GM18502 (cell line): ENCODE measurements around the gene SLC12A7.
"Not testable (repeated sequence)": the region's sequence is repeated elsewhere in the genome, so short reads cannot be mapped to it uniquely, and the experiment has no call there.

Experiments used
- ATAC-seq: cut with Tn5 transposase; IDR thresholded peaks from one replicate; pipeline ENCODE4 v1.9.1; 2021; ENCODE audit warnings: mild to moderate bottlenecking; ENCODE audit not compliant: unreplicated experiment, poor library complexity

SLC12A7 gene

DNA sequence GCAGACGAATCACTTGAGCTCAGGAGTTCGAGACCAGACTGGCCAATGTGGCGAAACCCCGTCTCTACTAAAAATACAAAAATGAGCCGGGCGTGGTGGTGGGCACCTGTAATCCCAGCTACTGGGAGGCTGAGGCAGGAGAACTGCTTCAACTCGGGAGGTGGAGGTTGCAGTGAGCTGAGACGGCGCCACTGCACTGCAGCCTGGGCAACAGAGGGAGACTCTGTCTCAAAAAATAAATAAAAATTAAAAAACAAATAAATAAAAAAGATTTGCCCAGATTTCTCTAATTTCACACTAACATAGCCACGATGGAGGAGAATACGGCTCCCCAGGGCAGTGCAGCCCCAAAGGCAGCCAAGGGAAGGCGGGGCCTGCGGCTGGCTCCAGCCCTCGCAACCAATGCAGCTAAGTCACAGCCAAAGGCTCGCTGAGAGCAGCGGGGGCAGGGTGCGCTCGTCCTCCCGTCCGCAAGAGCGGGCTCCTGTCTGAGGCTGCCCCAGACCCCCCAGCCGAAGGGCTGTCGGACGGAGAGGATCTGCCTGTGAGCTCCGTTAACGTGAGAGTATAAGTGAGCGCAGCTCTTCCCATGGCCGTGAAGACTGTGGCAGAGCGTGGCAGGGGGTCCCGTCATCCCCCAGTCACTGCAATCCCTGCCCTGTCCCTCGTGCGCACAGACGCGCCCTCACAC, 43.5 kb downstream of the SLC12A7 start:
- no peak for ATAC-seq

DNA sequence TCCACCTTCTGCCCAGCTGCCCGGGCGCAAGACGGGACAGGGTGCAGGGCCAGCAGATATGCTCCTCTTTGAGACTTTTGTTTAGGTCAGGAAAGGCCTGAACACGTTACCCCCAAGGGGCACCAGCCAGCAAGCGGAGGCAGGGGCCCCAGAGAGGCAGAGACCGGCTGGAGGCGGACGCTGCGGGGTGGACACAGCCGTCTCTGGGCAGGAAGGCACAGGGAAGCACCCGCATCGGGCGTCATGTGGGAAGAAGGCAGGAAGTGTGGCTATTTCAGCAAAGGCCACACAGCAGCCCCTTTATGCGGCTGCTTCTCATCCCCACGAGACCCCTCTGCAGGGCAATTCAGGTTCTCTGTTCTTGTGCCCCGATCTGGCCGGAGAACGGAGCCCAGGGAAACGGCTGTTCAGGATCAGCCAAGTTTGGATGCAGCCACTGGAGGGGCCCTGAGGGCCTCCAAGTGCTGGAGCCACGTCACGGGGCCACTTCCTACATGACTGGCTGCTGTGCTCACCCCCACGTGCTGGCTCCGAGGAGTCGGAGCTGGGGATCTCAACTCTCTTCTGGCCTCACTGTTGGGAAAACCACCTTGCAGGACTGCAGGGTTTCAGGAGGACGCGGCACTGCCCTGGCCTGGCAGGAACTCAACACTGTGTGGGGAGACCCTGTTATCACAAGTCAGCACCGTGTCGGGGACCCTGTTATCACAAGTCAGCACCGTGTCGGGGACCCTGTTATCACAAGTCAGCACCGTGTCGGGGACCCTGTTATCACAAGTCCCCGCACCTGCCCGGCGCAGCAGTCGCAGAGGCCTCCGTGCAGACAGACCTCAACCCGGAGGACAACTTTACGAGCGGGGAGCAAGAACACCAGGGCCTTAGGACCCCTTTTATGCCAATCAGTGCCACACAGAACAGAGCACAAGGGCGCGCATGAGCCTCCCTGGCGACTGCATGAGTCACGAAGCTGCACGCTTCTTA, 44.4 kb downstream of the SLC12A7 start:
- no peak for ATAC-seq

DNA sequence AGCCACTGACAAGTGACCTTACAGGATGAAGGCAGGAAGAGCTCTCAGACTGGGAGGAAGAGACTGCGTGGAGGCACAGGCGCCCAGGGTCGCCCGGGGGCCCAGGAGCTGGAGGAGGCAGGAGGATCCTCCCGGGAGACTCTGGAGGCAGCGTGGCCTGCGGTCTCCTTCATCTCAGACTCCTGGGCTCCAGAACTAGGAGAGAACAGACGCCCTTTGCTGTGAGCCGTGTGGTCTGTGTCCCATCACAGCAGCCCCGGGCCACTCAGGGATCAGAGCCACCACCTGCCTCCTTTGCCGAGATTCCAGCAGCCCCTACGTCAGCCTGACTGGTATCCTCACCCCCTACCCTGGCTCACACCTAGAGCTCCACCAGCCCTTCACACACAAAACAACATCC, 45.2 kb downstream of the SLC12A7 start:
- ATAC-seq: no peak

DNA sequence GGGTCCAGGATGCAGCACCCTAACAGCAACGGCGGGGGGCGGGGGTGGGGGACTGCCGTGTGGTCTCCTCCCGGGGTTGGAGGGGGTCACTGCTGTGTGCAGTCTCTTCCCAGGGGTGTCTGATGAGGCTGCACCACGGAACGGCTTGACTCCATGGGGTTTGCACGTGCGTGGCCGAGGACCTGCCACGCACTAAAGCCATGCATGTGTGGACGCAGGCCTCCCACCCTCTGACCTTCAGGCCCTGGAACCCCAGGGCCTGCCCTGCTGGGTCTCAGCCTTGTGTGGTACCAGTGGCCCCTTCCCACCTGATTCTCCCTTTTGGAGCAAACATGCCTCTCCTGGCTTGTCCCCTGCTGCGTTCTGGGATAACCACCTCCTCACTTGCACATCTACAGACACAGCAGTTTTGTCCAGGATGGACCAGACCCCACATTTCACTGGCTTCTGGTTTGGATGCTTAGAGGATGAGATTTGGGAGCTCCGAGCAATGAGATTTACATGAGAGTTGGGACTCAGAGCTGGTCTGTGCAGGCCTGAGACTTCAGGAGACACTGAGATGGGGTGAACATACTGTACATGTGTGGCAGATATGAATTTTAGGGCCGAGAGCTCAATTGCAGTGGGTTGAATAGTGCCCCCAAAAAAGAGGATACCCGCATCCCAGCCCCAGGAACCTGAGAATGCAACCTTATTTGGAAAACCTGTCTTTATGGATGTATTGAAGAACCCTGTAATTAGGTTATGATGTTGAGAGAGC, 45.8 kb downstream of the SLC12A7 start:
- ATAC-seq: no peak

DNA sequence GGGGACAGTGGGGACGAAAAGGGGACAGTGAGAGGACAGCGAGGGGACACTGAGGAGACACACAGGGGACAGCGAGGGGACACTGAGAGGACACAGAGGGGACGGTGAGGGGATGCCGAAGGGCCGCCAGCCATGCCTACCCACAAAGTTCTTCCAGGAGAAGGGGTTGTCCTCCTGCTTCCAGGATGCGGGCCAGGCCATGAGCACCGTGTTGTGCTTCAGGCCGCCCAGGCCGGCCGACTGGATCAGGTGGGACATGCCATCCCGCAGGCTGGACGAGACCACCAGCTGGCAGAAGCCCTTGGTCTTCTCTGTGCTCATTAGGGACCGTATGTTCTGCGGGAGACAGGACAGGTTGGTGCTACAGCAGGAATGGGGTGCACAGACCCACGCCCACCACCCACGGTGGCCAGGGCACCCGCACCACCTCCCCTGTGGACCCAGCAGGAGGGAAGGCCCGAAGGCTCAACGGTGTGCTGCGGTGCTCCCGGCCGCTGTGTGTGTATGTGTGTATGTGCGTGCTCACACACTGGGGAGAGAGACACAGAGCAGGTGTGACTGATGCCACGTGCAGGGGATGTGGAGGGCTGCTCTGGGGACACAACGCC, 46.6 kb downstream of the SLC12A7 start:
- no peak for ATAC-seq

DNA sequence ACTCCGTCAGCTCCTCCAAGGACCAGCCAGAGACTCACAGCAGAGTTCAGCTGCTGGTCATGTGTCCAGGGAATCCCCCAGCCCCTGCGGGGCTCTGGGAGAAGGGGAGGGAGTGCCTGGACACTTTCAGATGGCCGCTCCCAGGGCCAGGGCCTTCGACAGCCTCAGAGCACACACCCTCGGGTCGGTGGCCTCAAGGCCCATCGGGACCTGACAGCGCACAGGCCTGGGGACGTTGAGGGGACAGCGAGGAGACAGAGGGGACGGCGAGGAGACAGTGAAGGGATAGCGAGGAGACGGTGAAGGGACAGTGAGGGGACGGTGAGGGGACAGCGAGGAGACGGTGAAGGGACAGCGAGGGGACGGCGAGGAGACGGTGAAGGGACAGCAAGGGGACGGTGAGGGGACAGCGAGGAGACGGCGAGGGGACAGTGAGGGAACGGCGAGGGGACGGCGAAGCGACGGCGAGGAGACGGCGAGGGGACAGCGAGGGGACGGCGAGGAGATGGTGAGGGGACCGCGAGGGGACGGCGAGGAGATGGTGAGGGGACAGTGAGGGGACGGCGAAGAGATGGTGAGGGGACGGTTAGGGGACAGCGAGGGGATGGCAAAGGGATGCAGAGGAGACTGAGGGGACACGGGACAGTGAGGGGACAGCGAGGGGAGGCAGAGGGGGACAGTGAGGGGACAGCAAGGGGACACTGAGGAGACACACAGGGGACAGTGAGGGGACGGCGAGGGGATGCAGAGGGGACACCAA, 47.3 kb downstream of the SLC12A7 start:
- no peak for ATAC-seq

DNA sequence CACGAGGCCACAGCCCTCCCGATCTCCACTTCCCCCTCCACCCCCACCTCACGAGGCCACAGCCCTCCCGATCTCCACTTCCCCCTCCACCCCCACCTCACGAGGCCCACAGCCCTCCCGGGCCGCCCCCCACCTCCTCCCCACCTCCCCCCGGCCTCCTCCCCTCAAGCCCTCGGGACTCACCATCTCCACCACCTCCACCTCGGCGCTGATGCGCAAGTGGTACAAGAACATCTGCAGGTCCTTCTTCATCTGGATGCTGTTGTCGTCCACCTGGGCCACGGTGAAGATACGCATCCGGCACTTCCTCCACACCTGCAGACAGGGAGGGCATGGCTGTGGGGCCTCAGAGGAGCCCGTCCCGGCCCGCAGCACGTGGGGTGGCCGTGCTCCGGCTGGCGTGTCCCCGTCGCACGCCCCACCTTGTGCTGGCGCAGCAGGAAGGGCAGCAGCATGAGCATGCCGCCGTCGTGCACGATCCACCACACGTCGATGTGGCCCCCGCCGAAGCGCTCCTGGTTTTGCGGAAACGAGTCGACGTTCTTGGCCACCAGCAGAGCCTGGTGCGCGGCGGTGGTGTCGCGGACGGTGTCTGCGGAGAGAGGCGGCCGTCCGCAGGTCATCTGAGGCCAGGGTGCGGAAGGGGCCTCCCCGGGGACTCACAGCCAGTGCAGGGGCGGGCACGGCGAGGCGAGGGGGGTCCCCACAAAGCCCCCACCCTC, 48.0 kb downstream of the SLC12A7 start:
- ATAC-seq: no peak

DNA sequence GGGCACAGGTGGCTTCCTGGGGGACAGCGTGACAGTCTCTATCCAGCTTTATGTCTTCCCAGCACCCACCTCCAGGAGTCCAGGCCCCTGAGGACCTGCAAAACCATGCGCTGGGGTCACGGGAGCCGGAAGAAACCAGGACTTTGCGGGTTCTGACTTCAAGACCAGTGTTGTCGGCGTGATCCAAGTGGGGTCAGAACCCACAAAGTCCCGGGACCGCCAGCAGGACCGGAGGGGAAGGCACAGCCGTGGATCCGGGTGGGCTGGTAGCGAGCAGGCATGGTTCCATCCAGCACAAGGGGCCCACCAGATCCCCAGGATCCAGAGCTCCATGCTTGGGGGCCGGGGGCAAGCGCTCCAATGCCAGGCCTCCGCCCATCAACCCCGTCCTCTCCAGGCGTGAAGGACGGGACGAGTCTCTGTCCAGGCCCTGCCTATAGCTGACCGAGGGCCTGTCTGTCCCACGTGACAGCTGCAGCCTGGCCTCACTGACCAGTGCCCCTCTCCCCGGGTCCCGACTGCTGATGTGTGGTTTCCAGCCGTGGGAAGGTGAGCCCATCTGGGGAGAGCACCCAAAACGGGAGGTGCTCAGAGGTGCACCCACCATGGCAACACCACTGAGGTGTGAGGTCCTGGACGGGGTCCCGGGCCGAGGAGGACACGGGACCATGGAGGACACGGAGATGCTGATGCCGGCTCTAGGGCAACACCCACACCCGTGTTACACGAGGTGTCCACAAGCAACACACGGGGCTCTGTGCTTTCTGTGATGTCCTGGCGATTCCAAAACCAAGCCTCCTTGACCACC, 48.9 kb downstream of the SLC12A7 start:
- no peak for ATAC-seq

DNA sequence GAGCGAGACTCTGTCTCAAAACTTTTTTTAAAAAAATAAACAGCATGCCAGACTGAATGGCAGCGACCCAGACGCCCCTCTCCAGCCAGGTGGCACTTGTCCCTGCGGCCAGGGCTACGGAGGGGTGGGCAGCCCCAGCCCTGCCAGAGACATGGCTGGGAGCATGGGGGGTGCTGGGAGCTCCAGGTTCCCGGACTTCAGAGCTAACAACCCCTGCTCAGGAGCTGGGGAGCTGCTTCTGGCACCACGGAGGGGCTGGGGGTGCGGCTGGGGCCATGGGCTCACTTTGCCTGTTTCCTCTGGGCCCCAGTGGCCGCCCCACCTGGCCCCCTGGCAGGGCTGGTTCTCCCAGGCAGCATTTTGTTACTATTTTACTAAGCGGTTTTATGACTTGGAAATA, 49.9 kb downstream of the SLC12A7 start:
- no peak for ATAC-seq

DNA sequence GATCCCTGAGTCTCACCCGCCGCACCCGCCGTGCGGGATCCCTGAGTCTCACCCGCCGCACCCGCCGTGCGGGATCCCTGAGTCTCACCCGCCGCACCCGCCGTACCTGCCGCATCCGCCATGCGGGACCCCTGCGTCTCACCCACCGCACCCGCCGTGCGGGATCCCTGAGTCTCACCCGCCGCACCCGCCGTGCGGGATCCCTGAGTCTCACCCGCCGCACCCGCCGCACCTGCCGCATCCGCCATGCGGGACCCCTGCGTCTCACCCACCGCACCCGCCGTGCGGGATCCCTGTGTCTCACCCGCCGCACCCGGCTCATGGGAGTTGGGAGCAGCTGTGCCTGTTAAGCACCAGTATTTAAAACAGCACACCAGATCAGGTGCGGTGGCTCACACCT, 50.6 kb downstream of the SLC12A7 start:
- not testable (repeated sequence) for ATAC-seq

DNA sequence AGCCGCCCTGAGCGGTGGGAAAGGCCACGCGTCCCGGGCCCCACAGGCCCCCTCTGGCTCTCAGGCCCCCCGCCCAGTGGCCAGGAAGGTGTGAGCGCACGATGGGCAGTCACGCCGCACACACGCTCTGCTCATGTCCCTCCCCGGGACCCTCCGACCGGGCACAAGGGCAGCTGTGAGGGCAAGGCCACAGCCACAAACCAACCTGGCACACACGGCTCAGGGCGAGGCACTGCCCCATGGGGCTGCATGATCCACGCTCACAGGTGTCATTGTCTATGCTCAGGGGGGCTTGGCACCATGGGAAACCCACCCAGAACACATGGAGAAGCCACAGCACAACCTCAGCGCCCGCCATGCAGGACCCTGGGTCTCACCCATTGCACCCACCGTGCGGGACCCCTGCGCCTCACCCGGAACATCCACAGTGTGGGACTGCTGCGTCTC, 51.3 kb downstream of the SLC12A7 start:
- ATAC-seq: no peak

DNA sequence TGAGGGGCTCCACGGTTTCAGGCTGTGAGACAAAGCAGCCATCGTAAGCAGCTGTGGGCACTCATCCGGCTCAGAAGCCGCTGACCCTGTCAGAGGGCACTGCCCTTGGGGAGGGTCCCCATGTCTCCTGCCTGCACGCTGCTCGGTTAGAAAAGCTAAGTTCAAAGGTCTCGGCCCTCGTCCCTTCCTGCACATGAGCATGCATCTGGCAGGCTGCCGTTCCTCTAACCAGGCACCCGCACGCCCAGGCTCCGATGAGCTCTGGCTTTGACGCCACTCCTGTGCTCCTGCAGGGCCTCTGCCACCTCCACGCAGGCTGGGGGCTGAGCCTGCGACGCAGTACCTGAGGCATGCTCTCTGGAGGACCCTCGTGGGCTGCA, 52.0 kb downstream of the SLC12A7 start:
- no peak for ATAC-seq

DNA sequence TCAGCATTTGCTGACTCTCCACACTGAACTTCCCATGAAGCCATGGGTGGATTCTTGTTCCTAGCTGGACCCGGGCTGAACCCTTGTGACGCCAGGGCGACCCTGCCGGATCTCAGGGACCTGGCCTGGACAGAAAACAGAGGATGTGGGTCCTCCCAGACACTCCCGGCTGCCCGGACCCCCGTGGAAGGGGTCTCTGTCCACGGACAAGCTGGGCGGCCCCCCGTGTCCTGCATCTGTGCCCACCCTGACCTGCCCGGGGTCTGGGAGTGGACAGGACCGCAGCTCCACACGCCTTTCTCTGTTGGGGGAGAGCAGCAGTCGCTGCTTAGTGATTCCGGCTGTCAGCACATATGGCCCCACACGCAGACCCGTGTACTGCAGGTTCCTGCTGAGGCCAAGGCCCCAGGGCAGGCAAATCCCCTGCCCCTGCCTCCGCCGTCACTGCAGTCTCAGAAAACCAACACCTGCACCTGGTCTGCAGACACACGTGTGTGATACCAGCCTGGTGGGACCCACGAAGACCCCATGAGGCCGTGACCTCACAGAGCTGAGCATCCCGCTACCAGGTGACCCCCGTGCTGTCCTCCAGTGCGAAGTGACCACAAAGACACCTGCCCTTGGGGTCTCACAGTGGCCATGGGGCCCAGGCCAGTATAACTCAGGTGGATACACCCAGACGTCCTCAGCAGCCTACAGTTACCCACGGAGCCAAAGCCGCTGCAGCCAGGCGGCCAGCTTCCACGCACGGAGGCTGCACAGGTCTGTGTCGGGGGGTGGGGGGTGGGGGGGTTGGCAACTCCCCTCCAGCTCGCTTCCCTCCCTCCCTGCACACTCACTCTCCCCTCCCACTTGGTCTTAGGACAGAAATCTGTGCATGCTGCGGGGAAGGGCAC, 52.6 kb downstream of the SLC12A7 start:
- no peak for ATAC-seq

DNA sequence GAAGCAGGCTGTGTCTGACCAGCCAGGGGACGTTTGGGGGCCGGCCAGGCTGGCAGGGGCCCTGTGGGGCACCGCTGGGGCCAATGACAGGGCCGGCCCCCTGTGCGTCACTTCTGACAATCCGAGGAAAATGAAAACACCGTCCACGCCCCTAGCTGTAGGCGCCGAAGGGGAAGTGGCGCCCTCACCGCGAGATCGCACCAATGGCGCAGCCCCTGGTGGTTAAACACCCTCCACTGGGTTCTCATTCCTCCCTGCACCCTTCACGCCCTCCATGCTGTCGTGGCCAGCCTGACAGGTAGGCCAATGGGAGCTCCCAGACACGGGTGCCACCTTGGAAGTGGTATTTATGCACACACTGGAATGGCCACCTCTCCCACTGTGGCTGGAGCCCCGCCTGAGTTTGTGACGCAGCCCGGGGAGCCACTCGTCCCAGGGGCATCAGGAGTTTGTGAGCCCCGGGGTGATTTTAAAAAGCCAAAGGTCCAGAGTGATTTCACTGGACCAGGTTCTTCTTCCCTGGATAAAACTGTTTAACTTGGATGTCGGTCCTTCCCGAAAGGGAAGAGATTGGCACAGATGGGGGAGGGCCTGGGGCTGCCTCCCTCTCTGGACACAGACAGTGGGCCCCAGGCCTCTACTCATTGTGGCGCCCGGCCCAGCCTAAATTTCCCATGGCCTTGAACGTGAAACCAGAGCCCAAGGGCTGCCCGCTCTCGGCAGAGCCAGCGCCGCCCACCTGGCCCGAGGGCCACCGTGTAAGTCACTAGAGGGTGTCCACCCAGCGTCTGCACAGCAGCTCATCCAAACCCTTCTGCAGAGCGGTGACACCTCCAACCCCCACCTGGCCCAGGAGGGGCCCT, 53.5 kb downstream of the SLC12A7 start:
- ATAC-seq: no peak

DNA sequence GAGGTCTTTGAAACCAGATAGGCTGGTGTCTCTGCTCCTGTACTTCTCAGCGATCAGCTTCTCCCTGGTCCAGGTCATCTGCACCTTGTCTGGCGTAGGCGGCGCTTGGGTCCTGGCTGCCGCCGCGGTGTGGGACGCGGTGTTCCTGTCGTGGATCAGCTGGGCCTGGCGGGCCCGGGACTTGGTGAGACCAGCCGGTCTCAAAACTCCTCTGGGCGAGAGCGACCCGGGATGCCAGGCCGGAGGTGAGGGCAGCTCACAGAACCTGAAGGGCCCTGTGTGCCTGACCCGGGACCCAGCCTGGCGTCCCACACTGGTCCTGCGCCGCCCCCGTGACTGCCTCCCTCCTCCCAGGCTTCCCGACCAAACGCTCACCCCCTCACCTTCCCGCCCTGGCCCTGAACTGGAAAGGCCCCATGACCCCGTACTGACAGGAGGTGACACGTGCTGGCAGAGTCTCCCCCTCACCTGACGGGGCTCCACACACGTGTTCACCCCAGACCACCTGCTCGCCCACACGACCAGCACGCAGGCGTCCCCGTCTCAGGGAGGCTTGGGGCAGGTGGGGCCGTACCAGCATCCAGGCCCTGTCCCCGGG, 54.3 kb downstream of the SLC12A7 start:
- ATAC-seq: no peak
